Neural progenitor cell (in vitro differentiated cells): ENCODE data around the gene HMGB2.

ENCODE experiments used
- CTCF ChIP-seq: fragments of 200-600 bp; sonication (generic); IDR thresholded peaks from 2 replicates; pipeline ENCODE4 v1.5.1; 2017; ENCODE audit warnings: antibody characterized with exemption, mild to moderate bottlenecking
- EZH2 ChIP-seq: fragments of 200-600 bp; sonication (generic); IDR thresholded peaks from 2 replicates; pipeline ENCODE4 v1.6.1; 2017; ENCODE audit warnings: antibody characterized with exemption, mild to moderate bottlenecking, moderate library complexity
- EZH2phosphoT487 ChIP-seq: fragments of 200-600 bp; sonication (generic); IDR thresholded peaks from 2 replicates; pipeline ENCODE4 v1.6.1; 2017; ENCODE audit warnings: antibody characterized with exemption

- TF ChIP-seq CTCF (no peak), EZH2 (no peak), EZH2phosphoT487 (no peak)
These were observed 9.8 kb upstream of the HMGB2 start for GRCh38 chr4:173343832-173344397.
